NCI-H2196 treated with DMSO at 0.1 percent for 48 hours (cell line): ENCODE results near the gene DNAJA4.

Experiments used
- DNase-seq: peaks from one replicate; lab custom pipeline; 2025; ENCODE audit not compliant: unreplicated experiment; lab: John Stamatoyannopoulos, UW

The DNAJA4 gene

GRCh38 chr15:78264304-78265136 is at the start of gene DNAJA4:
DNAJA4 (plus strand) TSS chr15:78264562; CDS start chr15:78264764, 202 bp downstream.
- DNase-seq: no peak

GRCh38 chr15:78216276-78217104 is 47.9 kb upstream of the DNAJA4 start:
- DNase-seq: peak; percentile 19

GRCh38 chr15:78220713-78221112 is 43.6 kb upstream of the DNAJA4 start:
- DNase-seq: no peak

- no peak for DNase-seq
These were observed 41.5 kb upstream of the DNAJA4 start for GRCh38 chr15:78222745-78223395.

- no peak for DNase-seq
These were observed 40.9 kb upstream of the DNAJA4 start for GRCh38 chr15:78223396-78224022.

- no peak for DNase-seq
These were observed 40.3 kb upstream of the DNAJA4 start for GRCh38 chr15:78224023-78224411.

GRCh38 chr15:78225783-78226541 is 38.4 kb upstream of the DNAJA4 start:
- no peak for DNase-seq

- DNase-seq: no peak
These were observed 35.9 kb upstream of the DNAJA4 start for GRCh38 chr15:78228356-78228996.

- DNase-seq: no peak
These were observed 34.6 kb upstream of the DNAJA4 start for GRCh38 chr15:78229431-78230406.

- DNase-seq: no peak
These were observed 31.4 kb upstream of the DNAJA4 start for GRCh38 chr15:78232951-78233350.

- DNase-seq: no peak
These were observed 30.9 kb upstream of the DNAJA4 start for GRCh38 chr15:78233496-78233895.

- DNase-seq: no peak
These were observed 29.8 kb upstream of the DNAJA4 start, which contains the start of gene ACSBG1 for GRCh38 chr15:78234515-78235040. ACSBG1 (minus strand) TSS chr15:78234565; CDS start chr15:78234501, 64 bp downstream.

GRCh38 chr15:78236491-78236890 is 27.9 kb upstream of the DNAJA4 start:
- DNase-seq: no peak

- DNase-seq: no peak
These were observed 27.2 kb upstream of the DNAJA4 start for GRCh38 chr15:78237146-78237545.

GRCh38 chr15:78239811-78240210 is 24.6 kb upstream of the DNAJA4 start:
- no peak for DNase-seq

GRCh38 chr15:78241017-78241416 is 23.3 kb upstream of the DNAJA4 start:
- DNase-seq: peak; percentile 8

GRCh38 chr15:78242128-78242527 is 22.2 kb upstream of the DNAJA4 start:
- no peak for DNase-seq

GRCh38 chr15:78243058-78243457 is 21.3 kb upstream of the DNAJA4 start:
- no peak for DNase-seq
